ENCODE measurements around the gene GLP1R.
A peak's percentile ranks its signal among the peaks of the same experiment; 100 is the strongest.

Gene GLP1R

DNA sequence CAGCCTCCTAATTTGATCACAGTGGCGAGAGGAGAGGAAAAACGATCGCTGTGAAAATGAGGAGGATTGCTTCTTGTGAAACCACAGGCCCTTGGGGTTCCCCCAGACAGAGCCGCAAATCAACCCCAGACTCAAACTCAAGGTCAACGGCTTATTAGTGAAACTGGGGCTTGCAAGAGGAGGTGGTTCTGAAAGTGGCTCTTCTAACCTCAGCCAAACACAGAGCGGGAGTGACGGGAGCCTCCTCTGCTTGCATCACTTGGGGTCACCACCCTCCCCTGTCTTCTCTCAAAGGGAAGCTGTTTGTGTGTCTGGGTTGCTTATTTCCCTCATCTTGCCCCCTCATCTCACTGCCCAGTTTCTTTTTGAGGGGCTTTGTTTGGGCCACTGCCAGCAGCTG, 37.7 kb downstream of the GLP1R start:
- no peak for DNase-seq (ENCODE audit: low read depth, low spot score)

DNA sequence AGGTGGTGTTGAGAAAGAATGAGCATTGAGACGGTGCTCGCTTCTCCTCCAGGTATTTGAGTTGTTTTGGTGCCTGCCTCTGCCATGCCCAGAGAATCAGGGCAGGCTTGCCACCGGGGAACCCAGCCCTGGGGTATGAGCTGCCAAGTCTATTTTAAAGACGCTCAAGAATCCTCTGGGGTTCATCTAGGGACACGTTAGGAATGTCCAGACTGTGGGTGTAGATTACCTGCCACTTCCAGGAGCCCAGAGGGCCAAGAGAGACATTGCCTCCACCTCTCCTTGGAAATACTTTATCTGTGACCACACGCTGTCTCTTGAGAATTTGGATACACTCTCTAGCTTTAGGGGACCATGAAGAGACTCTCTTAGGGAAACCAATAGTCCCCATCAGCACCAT, 38.1 kb downstream of the GLP1R start:
- DNase-seq (ENCODE audit: low read depth, low spot score): no peak

GRCh38 chr6:39087197-39087596, 38.6 kb downstream of the GLP1R start:
- DNase-seq (ENCODE audit: low read depth, low spot score): no peak

- peak; percentile 80 for DNase-seq (ENCODE audit: low read depth, low spot score)
Observed at GRCh38 chr6:39088331-39088730, 39.8 kb downstream of the GLP1R start.

DNA sequence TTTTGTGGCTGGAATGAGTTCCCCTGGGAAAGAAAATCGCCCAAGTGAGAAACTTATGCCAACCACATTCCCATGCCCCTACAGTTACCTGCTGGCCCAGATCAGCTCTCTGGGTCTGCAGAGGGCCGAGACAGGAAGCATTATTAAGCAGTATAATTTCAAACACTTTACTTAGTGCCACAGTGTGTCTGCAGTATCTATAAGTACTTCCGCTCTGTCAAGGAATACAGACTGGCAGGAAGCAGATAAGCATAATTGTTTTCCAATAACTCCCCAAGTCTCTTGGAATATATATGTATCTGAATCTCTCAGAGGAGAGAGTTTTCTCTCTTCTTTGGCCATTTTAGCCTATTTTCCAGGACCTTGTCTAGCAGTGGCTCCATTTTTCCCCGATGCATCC, 41.5 kb downstream of the GLP1R start:
- DNase-seq (ENCODE audit: low read depth, low spot score): no peak

GRCh38 chr6:39091220-39091619, 42.6 kb downstream of the GLP1R start:
- DNase-seq (ENCODE audit: low read depth, low spot score): no peak

DNA sequence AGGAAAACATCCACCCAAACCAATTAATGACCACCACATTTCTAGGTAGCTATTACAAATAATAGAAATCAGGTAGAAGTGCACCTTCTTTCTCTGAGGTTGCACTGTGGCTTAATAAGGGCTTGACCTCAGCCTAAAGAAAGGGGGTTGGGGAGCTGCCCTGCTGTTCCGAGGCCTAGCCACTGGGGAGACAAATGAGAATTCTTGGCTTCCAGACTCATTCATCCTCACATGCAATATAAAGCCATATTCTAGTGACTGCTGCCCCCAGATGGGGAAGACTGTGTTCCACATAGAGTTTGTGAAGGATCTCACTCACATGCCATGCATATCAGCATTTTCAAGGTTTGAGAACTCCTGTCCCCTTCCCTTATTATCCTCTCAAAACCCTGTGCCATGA, 43.5 kb downstream of the GLP1R start:
- DNase-seq (ENCODE audit: low read depth, low spot score): no peak

DNA sequence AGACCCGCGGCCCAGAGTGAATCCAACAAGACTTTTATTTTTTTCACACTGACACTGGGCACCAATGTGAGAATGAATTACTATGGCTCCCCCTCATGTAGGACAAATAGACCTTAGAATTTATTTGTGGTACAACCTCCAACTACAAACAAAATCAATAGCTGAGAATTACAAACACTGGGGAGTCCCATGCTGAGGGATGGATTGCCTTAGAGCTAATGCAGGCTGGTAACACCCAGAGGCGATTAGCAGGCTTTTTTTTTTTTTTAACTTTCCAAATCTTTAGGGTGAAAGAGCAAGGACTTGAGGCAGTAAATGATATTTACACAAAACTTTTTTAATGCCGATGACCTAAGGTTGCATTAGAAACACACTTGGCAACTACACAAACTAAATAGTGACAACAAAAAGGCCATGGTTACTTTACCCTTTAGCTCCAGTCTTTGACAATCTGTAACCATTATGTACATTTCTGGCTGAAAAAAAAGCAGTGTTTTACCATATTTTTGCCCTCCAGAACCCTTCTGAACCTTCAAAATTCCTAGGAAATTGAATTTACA, 44.6 kb downstream of the GLP1R start:
- DNase-seq (ENCODE audit: low read depth, low spot score): no peak

DNA sequence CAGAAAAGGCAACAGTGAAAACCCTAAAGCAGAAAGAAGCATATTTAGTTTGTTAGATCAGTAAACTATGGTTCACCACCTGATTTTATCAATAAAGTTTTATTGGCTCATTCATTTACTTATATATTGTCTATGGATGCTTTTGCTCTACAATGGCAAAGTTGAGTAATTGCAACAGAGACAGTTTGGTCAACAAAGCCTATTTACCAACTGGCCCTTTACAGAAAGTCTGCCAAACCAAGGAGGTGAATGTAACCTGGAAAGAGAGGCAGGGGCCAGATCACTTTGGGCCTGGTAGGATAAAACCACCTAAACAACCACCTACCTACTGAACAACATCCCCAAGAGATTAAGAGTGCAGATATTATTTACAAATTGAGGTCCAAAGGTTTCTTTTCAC, 47.0 kb downstream of the GLP1R start:
- DNase-seq (ENCODE audit: low read depth, low spot score): no peak

- DNase-seq (ENCODE audit: low read depth, low spot score): no peak
Observed at GRCh38 chr6:39100358-39100757, 51.8 kb downstream of the GLP1R start.

DNA sequence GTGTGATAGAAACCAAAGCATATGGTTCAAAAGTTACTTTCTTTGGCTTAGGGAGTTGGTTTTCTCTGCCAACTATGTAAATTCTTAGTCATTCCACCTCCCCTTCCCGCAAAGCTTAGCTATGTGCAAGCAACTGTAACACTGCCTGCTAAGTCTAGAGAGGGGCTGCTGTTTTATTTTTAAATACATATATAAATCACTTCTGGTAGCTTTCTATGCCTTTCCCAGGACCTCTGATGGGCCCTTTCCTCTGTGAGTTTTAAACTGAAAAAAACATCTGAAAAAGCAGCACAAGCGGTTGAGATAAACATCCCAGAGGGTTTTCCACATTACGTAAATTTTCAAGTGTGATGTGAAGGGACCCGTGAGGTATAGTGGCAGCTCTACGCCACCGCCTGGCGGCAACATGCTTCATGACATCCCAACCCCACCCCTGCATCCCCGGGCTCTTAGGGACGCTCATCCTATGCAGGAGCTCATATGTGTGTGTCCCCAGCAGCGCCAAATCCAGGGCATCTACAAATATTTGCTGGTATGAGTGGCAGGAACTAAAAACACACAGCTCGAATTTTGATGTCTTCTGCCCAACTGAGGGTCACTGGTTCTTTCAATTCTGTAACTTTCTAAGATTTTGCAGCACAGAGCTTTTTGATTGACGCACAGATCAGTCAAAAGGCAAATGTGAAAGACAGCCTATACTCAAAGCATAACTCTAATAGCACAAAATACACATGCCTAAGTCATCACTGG, 53.7 kb downstream of the GLP1R start:
- DNase-seq (ENCODE audit: low read depth, low spot score): peak; percentile 75

- DNase-seq (ENCODE audit: low read depth, low spot score): no peak
Observed at GRCh38 chr6:39102821-39103136, 54.2 kb downstream of the GLP1R start.

- DNase-seq (ENCODE audit: low read depth, low spot score): no peak
Observed at GRCh38 chr6:39104528-39104927, 55.9 kb downstream of the GLP1R start.

DNA sequence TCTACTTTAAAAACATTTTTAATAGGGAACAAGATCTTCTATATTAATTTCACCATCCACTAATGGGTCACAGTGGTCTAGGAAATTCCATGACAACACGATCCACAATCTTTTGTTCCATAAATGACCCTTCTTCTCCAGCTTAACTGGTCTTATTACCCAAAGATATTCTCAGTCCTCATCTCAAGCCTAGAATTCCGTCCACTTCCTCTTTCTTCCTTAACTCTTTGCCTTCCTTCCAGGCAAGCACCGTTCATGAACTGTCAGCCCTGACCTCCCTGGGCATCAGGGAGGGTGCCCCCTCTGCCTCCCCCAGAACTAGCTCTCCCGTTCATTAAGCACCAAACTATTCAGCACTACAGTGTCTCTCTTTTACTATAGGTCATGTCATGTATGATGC, 58.5 kb downstream of the GLP1R start:
- no peak for DNase-seq (ENCODE audit: low read depth, low spot score)

- no peak for DNase-seq (ENCODE audit: low read depth, low spot score)
Observed at GRCh38 chr6:39107641-39108040, 59.1 kb downstream of the GLP1R start.

DNA sequence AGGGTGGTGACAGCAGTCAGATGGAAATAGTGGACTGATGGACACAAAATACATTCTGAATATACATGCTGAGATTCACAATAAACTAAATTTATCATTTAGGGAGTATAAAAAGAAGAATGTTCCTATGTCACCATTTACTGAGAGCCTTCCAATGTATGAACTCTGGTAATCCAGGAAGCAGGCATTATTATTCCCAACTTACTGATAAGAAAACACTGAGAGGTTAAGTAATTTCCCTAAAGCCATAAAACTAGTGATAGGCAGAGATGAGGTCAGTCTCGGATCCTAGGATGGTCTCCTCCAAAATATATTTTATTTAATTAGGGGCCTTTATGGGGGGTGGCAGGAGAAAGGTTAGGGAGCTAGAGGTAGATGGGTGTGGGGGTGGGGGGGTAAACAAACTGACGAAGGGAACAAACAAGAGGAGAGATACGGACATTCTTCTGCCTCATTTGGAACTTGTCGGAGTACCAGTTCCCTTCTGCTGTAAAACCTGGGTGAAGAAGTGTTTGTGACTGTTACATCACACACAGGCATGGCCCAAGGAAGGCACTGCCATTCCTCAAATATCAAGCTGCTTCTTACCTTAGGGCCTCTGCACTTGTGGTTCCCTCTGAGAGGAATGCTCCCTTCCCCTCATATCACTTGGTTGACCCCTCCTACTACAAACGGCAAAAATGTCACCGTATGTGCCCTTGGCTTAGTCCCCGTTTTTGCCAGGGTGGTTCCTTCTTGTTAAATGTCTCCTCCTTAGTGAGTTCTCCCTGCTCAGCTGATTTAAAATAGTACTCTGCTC, 59.7 kb downstream of the GLP1R start:
- no peak for DNase-seq (ENCODE audit: low read depth, low spot score)

DNA sequence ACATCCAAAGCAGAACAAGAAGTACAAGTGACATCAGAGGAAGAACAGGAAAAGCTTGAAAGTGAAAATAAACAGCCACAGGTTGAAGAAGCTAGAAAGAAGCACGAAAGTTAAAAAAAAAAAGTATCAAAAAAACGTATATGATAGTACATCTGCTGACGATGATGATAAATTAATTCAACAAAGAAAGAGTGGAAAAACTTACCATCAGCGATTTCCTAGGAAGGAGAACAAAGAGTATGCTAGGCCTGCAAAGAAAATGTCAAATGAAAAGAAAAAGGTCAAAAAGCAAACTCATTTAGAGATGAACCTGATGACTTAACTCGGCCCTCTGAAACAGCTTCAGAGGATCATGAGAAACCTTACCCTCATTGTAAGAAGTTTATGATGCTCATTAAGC, 62.7 kb downstream of the GLP1R start:
- DNase-seq (ENCODE audit: low read depth, low spot score): no peak

DNA sequence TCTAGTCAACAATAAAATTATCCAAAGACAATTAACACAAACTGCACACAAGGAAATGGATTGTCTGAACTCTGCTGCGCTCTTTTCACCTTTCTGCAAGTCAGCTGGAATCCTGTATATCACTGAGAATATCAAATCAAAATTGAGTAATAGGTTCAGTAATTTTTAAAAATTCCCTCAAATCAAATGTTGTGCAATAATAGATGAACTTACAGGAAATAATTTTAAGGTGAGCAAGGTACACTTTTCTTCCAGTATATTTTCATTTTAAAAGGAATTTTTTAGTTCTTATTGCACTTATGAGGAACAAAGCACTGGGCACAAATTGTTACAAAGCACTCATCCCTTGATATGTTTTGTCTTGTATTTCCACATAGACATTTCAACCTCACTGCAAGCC, 65.2 kb downstream of the GLP1R start:
- no peak for DNase-seq (ENCODE audit: low read depth, low spot score)

DNA sequence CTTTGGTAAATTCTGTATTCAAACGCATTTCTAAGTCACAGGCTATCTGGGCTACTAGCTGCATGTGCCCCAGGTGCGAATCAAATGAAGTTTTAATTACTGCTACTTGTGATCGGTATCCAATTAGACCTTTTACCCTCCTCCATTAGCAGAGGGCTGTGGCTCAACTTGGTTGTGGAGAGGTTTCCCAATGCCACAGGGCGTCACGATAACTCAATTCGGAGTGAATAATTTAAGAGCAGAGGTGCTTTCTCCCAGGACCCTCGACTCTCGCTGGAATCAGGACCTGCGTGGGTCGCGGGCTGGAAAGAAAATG, 65.8 kb downstream of the GLP1R start:
- no peak for DNase-seq (ENCODE audit: low read depth, low spot score)

- DNase-seq (ENCODE audit: low read depth, low spot score): peak; percentile 96
Observed at GRCh38 chr6:39114704-39115599, 66.4 kb downstream of the GLP1R start, which contains the start of gene SAYSD1. Gene SAYSD1 (minus strand): TSS chr6:39115186. CDS start chr6:39115089, 97 bp downstream.

GRCh38 chr6:39118921-39119320, 70.3 kb downstream of the GLP1R start:
- DNase-seq (ENCODE audit: low read depth, low spot score): no peak

GRCh38 chr6:39124114-39124513, 75.5 kb downstream of the GLP1R start:
- DNase-seq (ENCODE audit: low read depth, low spot score): no peak

Data from ELF-1 (cell line).